Tibial artery (tissue), 4 donors: Measurements from ENCODE around the gene MYL10.

Experiments
- DNase-seq, 2 donors: peaks; one replicate each; pipeline ENCODE4 v3.0.0-alpha.2; 2019
- H3K27ac ChIP-seq, 2 donors: fragments of 200-600 bp; sonication (generic) in 1 of 2; 1 replicate in 1 of 2; 2 replicates in 1 of 2; pipeline ENCODE4 v1.5.1; 2018 to 2019; ENCODE audit warnings: mild to moderate bottlenecking in 1 of 2
- H3K27me3 ChIP-seq, 2 donors: fragments of 200-600 bp; sonication (generic) in 1 of 2; one replicate each; pipeline versions ENCODE4 v1.5.1 to v1.6.0; 2016 to 2019
- H3K36me3 ChIP-seq, 3 donors: fragments of 200-600 bp; sonication (generic) in 2 of 3; one replicate each; pipeline ENCODE4 v1.5.1; 2016 to 2019; ENCODE audit warnings: mild to moderate bottlenecking in 2 of 3
- H3K4me1 ChIP-seq, 4 donors: fragments of 200-600 bp; sonication (generic) in 2 of 4; 1 replicate in 3 of 4; 2 replicates in 1 of 4; pipeline ENCODE4 v1.5.1; 2016 to 2019
- H3K4me3 ChIP-seq, 2 donors: fragments of 200-600 bp; sonication (generic) in 1 of 2; 1 replicate in 1 of 2; 2 replicates in 1 of 2; pipeline ENCODE4 v1.5.1; 2018 to 2019; ENCODE audit warnings: mild to moderate bottlenecking in 2 of 2
- H3K9me3 ChIP-seq, 3 donors: fragments of 200-600 bp; sonication (generic) in 1 of 3; one replicate each; pipeline ENCODE4 v1.5.1; 2016 to 2019
- CTCF ChIP-seq, 2 experiments: fragments of 200-600 bp in 1 of 2; fragments of 450-650 bp in 1 of 2; IDR thresholded peaks; one replicate each; pipeline ENCODE4 v1.5.1; 2017 to 2019; ENCODE audit warnings: antibody characterized with exemption in 2 of 2, mild to moderate bottlenecking in 1 of 2, moderate library complexity in 1 of 2
- intact Hi-C: fragments of 100-400 bp; cut with DNase I; formaldehyde crosslinking; loops from one replicate; pipeline ENCODE4 v1.15.0; 2023; ENCODE audit warnings: low total_unique reads

The MYL10 gene

GRCh38 chr7:101590663-101591435, 38.2 kb downstream of the MYL10 start:
- Histone ChIP-seq H3K4me1 (no peaks in the 10 kb centered on the region), H3K27ac (no peak overlapping the region), H3K4me3 (no peak overlapping the region), H3K36me3 (no peaks in the 10 kb centered on the region), H3K9me3 (no peaks in the 10 kb centered on the region), H3K27me3 (no peaks in the 10 kb centered on the region)
- no peak for DNase-seq
- intact Hi-C loops, result no loop called here
- no peak for TF ChIP-seq CTCF (IDR thresholded peaks at IDR 0.05)

- Histone ChIP-seq H3K27ac (no peak overlapping the region), H3K36me3 (no peaks in the 10 kb centered on the region), H3K9me3 (no peaks in the 10 kb centered on the region), H3K4me3 (no peak overlapping the region), H3K4me1 (no peaks in the 10 kb centered on the region), H3K27me3 (no peaks in the 10 kb centered on the region)
- DNase-seq, result no peak
- intact Hi-C loops, result no loop called here
- TF ChIP-seq CTCF (IDR thresholded peaks at IDR 0.05), result no peak
Observed at GRCh38 chr7:101589976-101590662, 39.0 kb downstream of the MYL10 start.

- Histone ChIP-seq H3K9me3 (no peaks in the 10 kb centered on the region), H3K27me3 (no peaks in the 10 kb centered on the region), H3K36me3 (no peaks in the 10 kb centered on the region), H3K4me3 (no peak overlapping the region), H3K4me1 (no peaks in the 10 kb centered on the region), H3K27ac (no peak overlapping the region)
- intact Hi-C loops, result no loop called here
- TF ChIP-seq CTCF (IDR thresholded peaks at IDR 0.05), result no peak
- DNase-seq, result no peak
Observed at GRCh38 chr7:101589052-101589451, 40.0 kb downstream of the MYL10 start.

GRCh38 chr7:101588131-101588935, 40.8 kb downstream of the MYL10 start:
- no peaks in the 10 kb centered on the region for H3K36me3 ChIP-seq
- no peak overlapping the region for H3K4me3 ChIP-seq
- H3K9me3 ChIP-seq, result peaks cover 0 to 6% (median 2%) of the 10 kb centered on the region in 3 donors
- H3K27ac ChIP-seq, result no peak overlapping the region
- TF ChIP-seq CTCF (IDR thresholded peaks at IDR 0.05), result no peak
- no peak for DNase-seq
- H3K4me1 ChIP-seq, result no peaks in the 10 kb centered on the region
- no peaks in the 10 kb centered on the region for H3K27me3 ChIP-seq
- intact Hi-C loops, result no loop called here

GRCh38 chr7:101586906-101587677, 42.0 kb downstream of the MYL10 start:
- TF ChIP-seq CTCF (IDR thresholded peaks at IDR 0.05), result no peak
- no peak for DNase-seq

More at GRCh38 chr7:101586906-101587677, 42.0 kb downstream of the MYL10 start:
- Histone ChIP-seq H3K4me1 (no peaks in the 10 kb centered on the region), H3K36me3 (no peaks in the 10 kb centered on the region), H3K9me3 (peaks cover 0 to 13% (median 8%) of the 10 kb centered on the region in 3 donors), H3K27ac (no peak overlapping the region), H3K4me3 (no peak overlapping the region), H3K27me3 (no peaks in the 10 kb centered on the region)
- intact Hi-C loops, result no loop called here
